ENCODE data around the gene MTERF4.

Gene MTERF4

DNA sequence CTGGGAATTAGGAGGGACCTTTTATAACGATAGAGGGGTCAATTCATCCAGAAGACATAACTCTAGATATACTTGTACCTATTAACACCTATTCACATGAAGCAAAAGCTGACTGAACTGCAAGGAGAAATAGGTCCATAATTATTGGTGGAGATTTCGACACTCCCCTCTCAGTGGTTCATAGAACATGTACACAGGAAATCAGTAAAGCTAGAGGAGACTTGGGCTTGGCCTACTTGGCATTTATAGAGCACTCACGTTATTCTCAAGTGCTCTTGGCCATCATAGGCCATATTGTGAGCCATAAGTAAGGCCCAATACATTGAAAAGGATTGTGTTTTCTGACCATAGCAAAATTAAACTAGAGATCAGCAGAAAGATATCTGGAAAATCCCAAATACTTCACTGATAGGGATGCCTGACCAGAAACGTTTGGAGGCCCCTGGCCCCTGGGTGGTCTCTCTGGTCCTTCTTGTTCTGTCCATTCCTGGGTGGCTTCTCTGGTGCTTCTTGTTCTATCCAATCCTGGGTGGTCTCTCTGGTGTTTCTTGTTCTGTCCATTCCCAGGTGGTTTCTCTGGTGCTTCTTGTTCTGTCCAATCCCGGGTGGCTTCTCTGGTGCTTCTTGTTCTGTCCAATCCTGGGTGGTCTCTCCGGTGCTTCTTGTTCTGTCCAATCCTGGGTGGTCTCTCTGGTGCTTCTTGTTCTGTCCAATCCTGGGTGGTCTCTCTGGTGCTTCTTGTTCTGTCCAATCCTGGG is 54.7 kb downstream of the MTERF4 start:
- DNase-seq = no peak
